SK-N-SH (cell line): Measurements from ENCODE around the gene NUP54. TPM values are rescaled to one million over a fixed set of nuclear protein-coding genes. Genes with fewer than 3 reads are reported as not detected.

Source experiments
- CTCF ChIA-PET: fragments of 300-600, 350-600 bp; formaldehyde crosslinking; extraction: SDS; loops from one replicate; lab custom pipeline; 2021; lab: Yijun Ruan, JAX
- POLR2A ChIA-PET: fragments of 350-600 bp; sonication (Branson Sonifier 250); formaldehyde crosslinking; extraction: SDS; loops from one replicate; lab custom pipeline; 2020; ENCODE audit warnings: antibody characterized with exemption, inconsistent platforms; lab: Yijun Ruan, JAX
- DNase-seq: peaks from one replicate; pipeline ENCODE4 v3.0.0; 2012
- H2AFZ ChIP-seq: fragments of 200-600 bp; sonication (generic); 2 replicates; pipeline ENCODE4 v1.8.1; 2016; ENCODE audit warnings: antibody characterized with exemption, mild to moderate bottlenecking, low read depth
- H3F3A ChIP-seq: fragments of 200-600 bp; sonication (generic); replicated peaks from 2 replicates; pipeline ENCODE3; 2016; ENCODE audit warnings: antibody characterized with exemption, mild to moderate bottlenecking; ENCODE audit not compliant: insufficient read depth
- H3K27ac ChIP-seq, 2 experiments: fragments of 200-500 bp in 1 of 2; fragments of 200-600 bp in 1 of 2; sonication (Bioruptor generic) in 1 of 2; sonication (generic), shearing (Covaris generic) in 1 of 2; 2 replicates each; pipeline versions ENCODE4 v1.5.1 to v1.6.1; 2014 to 2016; ENCODE audit warnings: low read depth in 2 of 2, inconsistent platforms in 1 of 2, low read length in 1 of 2, mild to moderate bottlenecking in 1 of 2, mixed read lengths in 1 of 2
- H3K27me3 ChIP-seq: fragments of 200-600 bp; sonication (generic), shearing (Covaris generic); 2 replicates; pipeline ENCODE4 v1.6.1; 2016; ENCODE audit warnings: mixed run types; ENCODE audit not compliant: insufficient read depth
- H3K36me3 ChIP-seq, 2 experiments: fragments of 200-500 bp in 1 of 2; fragments of 200-600 bp in 1 of 2; sonication (Bioruptor generic) in 1 of 2; sonication (generic) in 1 of 2; replicated peaks in 1 of 2; 2 replicates each; pipeline versions ENCODE3 to v1.5.1; 2014 to 2016; ENCODE audit warnings: low read length in 1 of 2, mild to moderate bottlenecking in 1 of 2; ENCODE audit not compliant: insufficient read depth in 2 of 2, control insufficient read depth in 1 of 2
- H3K4me1 ChIP-seq, 2 experiments: fragments of 200-500 bp in 1 of 2; fragments of 200-600 bp in 1 of 2; sonication (Bioruptor generic) in 1 of 2; sonication (generic), shearing (Covaris generic) in 1 of 2; 2 replicates each; pipeline versions ENCODE4 v1.5.1 to v1.6.1; 2014 to 2016; ENCODE audit warnings: low read depth in 1 of 2, low read length in 1 of 2, mixed run types in 1 of 2; ENCODE audit not compliant: insufficient read depth in 2 of 2, control insufficient read depth in 1 of 2
- H3K4me2 ChIP-seq: fragments of 200-600 bp; sonication (generic), shearing (Covaris generic); 2 replicates; pipeline ENCODE4 v1.6.1; 2017; ENCODE audit warnings: mixed run types
- H3K4me3 ChIP-seq, 2 experiments: fragments of 200-500 bp in 1 of 2; fragments of 200-600 bp in 1 of 2; sonication (Bioruptor generic) in 1 of 2; sonication (generic), shearing (Covaris generic) in 1 of 2; 2 replicates each; pipeline versions ENCODE4 v1.5.1 to v1.8.1; 2014 to 2016; ENCODE audit warnings: low read depth in 2 of 2, inconsistent platforms in 1 of 2, low read length in 1 of 2, mild to moderate bottlenecking in 1 of 2, mixed read lengths in 1 of 2, moderate library complexity in 1 of 2
- H3K79me2 ChIP-seq: fragments of 200-600 bp; sonication (generic); 2 replicates; pipeline ENCODE4 v1.8.1; 2017; ENCODE audit warnings: mild to moderate bottlenecking; ENCODE audit not compliant: insufficient read depth
- H3K9ac ChIP-seq: fragments of 200-600 bp; sonication (generic); 2 replicates; pipeline ENCODE4 v1.6.1; 2017; ENCODE audit warnings: mixed run types
- H3K9me2 ChIP-seq: fragments of 200-600 bp; sonication (generic); 2 replicates; pipeline ENCODE4 v1.6.1; 2017; ENCODE audit warnings: mixed run types
- H3K9me3 ChIP-seq: fragments of 200-600 bp; sonication (generic); 2 replicates; pipeline ENCODE4 v1.6.1; 2017; ENCODE audit warnings: mixed run types, mild to moderate bottlenecking, moderate library complexity
- H4K20me1 ChIP-seq: fragments of 200-600 bp; sonication (generic); 2 replicates; pipeline ENCODE4 v1.6.1; 2017; ENCODE audit warnings: mild to moderate bottlenecking, mixed run types; ENCODE audit not compliant: insufficient read depth
- ELF1 ChIP-seq: IDR thresholded peaks from 2 replicates; pipeline ENCODE4 v1.4.0; 2012
- EZH2phosphoT487 ChIP-seq: fragments of 200-600 bp; sonication (generic); IDR thresholded peaks from 2 replicates; pipeline ENCODE4 v1.6.1; 2017; ENCODE audit warnings: low read depth, mixed run types, mild to moderate bottlenecking, antibody characterized with exemption, moderate library complexity, borderline replicate concordance
- FOXJ3 ChIP-seq: sonication (generic); formaldehyde crosslinking; IDR thresholded peaks from 2 replicates; pipeline ENCODE4 v1.5.1; 2020; ENCODE audit warnings: mild to moderate bottlenecking, missing genetic modification reagents
- GABPA ChIP-seq: IDR thresholded peaks from 2 replicates; pipeline ENCODE4 v1.4.0; 2012; ENCODE audit warnings: low read depth, mild to moderate bottlenecking
- GATA2 ChIP-seq: sonication (generic); formaldehyde crosslinking; IDR thresholded peaks from 2 replicates; pipeline ENCODE4 v1.5.0; 2020; ENCODE audit warnings: mild to moderate bottlenecking, missing genetic modification reagents
- IRF3 ChIP-seq: fragments of 150-350 bp; IDR thresholded peaks from 2 replicates; pipeline ENCODE4 v1.6.1; 2016; ENCODE audit warnings: mild to moderate bottlenecking, low read depth, low read length
- JUND ChIP-seq: IDR thresholded peaks from 2 replicates; pipeline ENCODE4 v1.4.0; 2012
- MXI1 ChIP-seq: IDR thresholded peaks from 2 replicates; pipeline ENCODE4 v1.6.1; 2012; ENCODE audit warnings: mild to moderate bottlenecking, low read depth, low read length, improper control_type of control experiment
- NRF1 ChIP-seq: IDR thresholded peaks from 2 replicates; pipeline ENCODE4 v1.6.1; 2012; ENCODE audit warnings: low read depth, mild to moderate bottlenecking, low read length
- PBX3 ChIP-seq: IDR thresholded peaks from 2 replicates; pipeline ENCODE4; 2012
- POLR2AphosphoS5 ChIP-seq: IDR thresholded peaks from 2 replicates; pipeline ENCODE4 v1.6.1; 2012; ENCODE audit warnings: low read depth, low read length
- RAD21 ChIP-seq: IDR thresholded peaks from 2 replicates; pipeline ENCODE4 v1.6.1; 2012; ENCODE audit warnings: mild to moderate bottlenecking, low read length
- RCOR1 ChIP-seq: fragments of 150-350 bp; IDR thresholded peaks from 2 replicates; pipeline ENCODE4 v1.6.1; 2017; ENCODE audit warnings: antibody characterized with exemption, low read length
- RFX5 ChIP-seq: IDR thresholded peaks from 2 replicates; pipeline ENCODE4 v1.6.1; 2012; ENCODE audit warnings: mild to moderate bottlenecking, improper control_type of control experiment, low read length
- RXRA ChIP-seq: IDR thresholded peaks from 2 replicates; pipeline ENCODE4 v1.4.0; 2012; ENCODE audit warnings: low read depth, mild to moderate bottlenecking, borderline replicate concordance
- SIN3A ChIP-seq: IDR thresholded peaks from 2 replicates; pipeline ENCODE4 v1.6.1; 2012; ENCODE audit warnings: low read depth, mild to moderate bottlenecking, low read length, moderate library complexity, borderline replicate concordance
- SMC3 ChIP-seq: IDR thresholded peaks from 2 replicates; pipeline ENCODE4 v1.6.1; 2012; ENCODE audit warnings: low read depth, low read length, improper control_type of control experiment
- TAF1 ChIP-seq: IDR thresholded peaks from 2 replicates; pipeline ENCODE4 v1.6.1; 2012; ENCODE audit warnings: low read depth, mild to moderate bottlenecking, low read length, moderate library complexity, borderline replicate concordance
- TEAD4 ChIP-seq: IDR thresholded peaks from 2 replicates; pipeline ENCODE4 v1.4.0; 2012; ENCODE audit warnings: mild to moderate bottlenecking, borderline replicate concordance; ENCODE audit not compliant: insufficient read depth
- USF2 ChIP-seq: fragments of 150-350 bp; IDR thresholded peaks from 2 replicates; pipeline ENCODE4 v1.6.1; 2017; ENCODE audit warnings: antibody characterized with exemption, low read length, low read depth, borderline replicate concordance
- WGBS: methylation state at CpG from one replicate; pipeline ENCODE4 v1.1.6; 2017; ENCODE audit warnings: low lambda C conversion rate; 5-methylcytosine and 5-hydroxymethylcytosine counted together
- polyA plus RNA-seq, 3 experiments: library from polyadenylated mRNA; depleted of rRNA; stranded (reverse); fragments of >200 nt; gene quantifications; 2 replicates each; pipeline ENCODE4 v1.2.3, GENCODE V29; 2012

NUP54 gene
- polyA plus RNA-seq, 1 of the 3 experiments (the other 2 are of a cell fraction) = 19.4 TPM

GRCh38 chr4:76105652-76106051, 42.5 kb downstream of the NUP54 start:
- POLR2A ChIA-PET = no interaction called here
- 69% methylated on average over 2 of the region's 3 CpGs for WGBS
- Histone ChIP-seq H3K36me3 (no peaks in the 10 kb centered on the region), H3K9ac (no peak overlapping the region), H3F3A (no peaks in the 10 kb centered on the region)
- TF ChIP-seq EZH2phosphoT487 = no peak
- TF ChIP-seq TAF1 = no peak
- TF ChIP-seq RFX5 = no peak
- no peak for TF ChIP-seq POLR2AphosphoS5
- no peak for TF ChIP-seq MXI1
- no peak for TF ChIP-seq SMC3
- no peak for TF ChIP-seq USF2
- no peak for TF ChIP-seq RCOR1
- no peak for TF ChIP-seq IRF3
- TF ChIP-seq FOXJ3 (CRISPR knock-in tag) = no peak
- TF ChIP-seq JUND = no peak
- TF ChIP-seq SIN3A = no peak
- TF ChIP-seq ELF1 = no peak
- no peak for TF ChIP-seq PBX3
- TF ChIP-seq RAD21 = no peak
- TF ChIP-seq TEAD4 = no peak
- no peak for TF ChIP-seq RXRA
- TF ChIP-seq NRF1 = no peak
- TF ChIP-seq GABPA = no peak
- no peak for TF ChIP-seq GATA2
- TF ChIP-seq, all 33 proteins: peak for 0
- DNase-seq = no peak
- CTCF ChIA-PET = interaction anchor here (1.7 kb wide), 1 partner anchor 14 kb away, joined by 3 read pairs; no protein-coding TSS in a partner anchor
- Histone ChIP-seq H3K4me1 (no peaks in the 10 kb centered on the region), H3K9me2 (no peaks in the 10 kb centered on the region), H3K4me2 (no peak overlapping the region), H3K4me3 (no peak overlapping the region), H3K27ac (no peak overlapping the region), H4K20me1 (no peaks in the 10 kb centered on the region), H3K79me2 (no peaks in the 10 kb centered on the region), H3K9me3 (no peaks in the 10 kb centered on the region), H2AFZ (no peak overlapping the region), H3K27me3 (no peaks in the 10 kb centered on the region)
